Measurements from ENCODE around the gene SHB.

SHB gene

GRCh38 chr9:38068701-38069628, at the start of gene SHB:
SHB (minus strand) TSS chr9:38069227; CDS start chr9:38068645, 582 bp downstream.
- DNase-seq = peak; percentile 38

- peak; percentile 79 for DNase-seq
Observed at GRCh38 chr9:38117651-38118050, 48.6 kb upstream of the SHB start.

GRCh38 chr9:38114905-38115304, 45.9 kb upstream of the SHB start:
- no peak for DNase-seq

- DNase-seq = no peak
Observed at GRCh38 chr9:38112456-38112855, 43.4 kb upstream of the SHB start.

- DNase-seq = no peak
Observed at GRCh38 chr9:38112049-38112448, 43.0 kb upstream of the SHB start.

GRCh38 chr9:38110476-38110875, 41.4 kb upstream of the SHB start:
- no peak for DNase-seq

- DNase-seq = no peak
Observed at GRCh38 chr9:38109601-38110000, 40.6 kb upstream of the SHB start.

- DNase-seq = no peak
Observed at GRCh38 chr9:38108326-38108725, 39.3 kb upstream of the SHB start.

GRCh38 chr9:38107811-38108304, 38.8 kb upstream of the SHB start:
- DNase-seq = peak; percentile 20

GRCh38 chr9:38107405-38107804, 38.4 kb upstream of the SHB start:
- DNase-seq = no peak

- peak; percentile 51 for DNase-seq
Observed at GRCh38 chr9:38106488-38106887, 37.5 kb upstream of the SHB start.

- no peak for DNase-seq
Observed at GRCh38 chr9:38103340-38103739, 34.3 kb upstream of the SHB start.

- DNase-seq = no peak
Observed at GRCh38 chr9:38101423-38101822, 32.4 kb upstream of the SHB start.

- no peak for DNase-seq
Observed at GRCh38 chr9:38096238-38096805, 27.3 kb upstream of the SHB start.

- DNase-seq = no peak
Observed at GRCh38 chr9:38094165-38094564, 25.1 kb upstream of the SHB start.

GRCh38 chr9:38092656-38093055, 23.6 kb upstream of the SHB start:
- DNase-seq = no peak

GRCh38 chr9:38092200-38092524, 23.1 kb upstream of the SHB start:
- peak; percentile 26 for DNase-seq

GRCh38 chr9:38091310-38092199, 22.5 kb upstream of the SHB start:
- no peak for DNase-seq

GRCh38 chr9:38090170-38090569, 21.1 kb upstream of the SHB start:
- no peak for DNase-seq

- no peak for DNase-seq
Observed at GRCh38 chr9:38089387-38090165, 20.5 kb upstream of the SHB start.

- DNase-seq = peak; percentile 33
Observed at GRCh38 chr9:38088006-38088925, 19.2 kb upstream of the SHB start.

Measured in NCI-H2029 treated with DMSO at 0.1 percent for 48 hours (cell line).